Activated CD4-positive, alpha-beta T cell treated with anti-CD3 and anti-CD28 coated beads for 36 hours (primary cell): ENCODE results near the gene GALNT18. TPM values are rescaled to one million over a fixed set of nuclear protein-coding genes. Genes with fewer than 3 reads are reported as not detected.

Experiments used
- ATAC-seq: fragments of 200-7000 bp; cut with Tn5 transposase; one replicate; pipeline ENCODE4 v1.10.0; 2021; ENCODE audit warnings: mild to moderate bottlenecking, moderate library complexity
- CTCF ChIA-PET: fragments of 350-600 bp; sonication (Branson Sonifier 250); formaldehyde crosslinking; loops from one replicate; lab custom pipeline; 2021; ENCODE audit warnings: antibody characterized with exemption; lab: Charles Lee
- POLR2A ChIA-PET: fragments of 350-600 bp; sonication (Branson Sonifier 250); formaldehyde crosslinking; loops from one replicate; lab custom pipeline; 2021; ENCODE audit warnings: antibody characterized with exemption, inconsistent platforms; lab: Charles Lee
- DNase-seq: peaks from one replicate; pipeline ENCODE4 v3.0.0-alpha.2; 2020
- H3K27ac Mint-ChIP-seq: one replicate; pipeline ENCODE4 v1.8.0; 2021; ENCODE audit warnings: mixed read lengths
- H3K27me3 Mint-ChIP-seq: one replicate; pipeline ENCODE4 v1.8.0; 2021; ENCODE audit warnings: mixed read lengths
- H3K36me3 Mint-ChIP-seq: one replicate; pipeline ENCODE4 v1.8.0; 2021; ENCODE audit warnings: low read depth, mixed read lengths
- H3K4me1 Mint-ChIP-seq: one replicate; pipeline ENCODE4 v1.8.0; 2021; ENCODE audit warnings: mixed read lengths
- H3K4me3 Mint-ChIP-seq: one replicate; pipeline ENCODE4 v1.8.0; 2021; ENCODE audit warnings: mild to moderate bottlenecking, moderate library complexity, mixed read lengths
- H3K9me3 Mint-ChIP-seq: one replicate; pipeline ENCODE4 v1.8.0; 2021; ENCODE audit warnings: low read depth, mixed read lengths
- intact Hi-C, 2 experiments: fragments of 100-400 bp; cut with DNase I in 1 of 2; cut with micrococcal nuclease in 1 of 2; formaldehyde crosslinking; loops; one replicate each; pipeline versions ENCODE4 v1.14.2 to v1.15.1; 2022 to 2024; cut with DNase I, micrococcal nuclease
- total RNA-seq, 2 experiments: library from RNA; stranded (reverse); gene quantifications; one replicate each; pipeline ENCODE4 v1.2.3, GENCODE V29; 2021

The GALNT18 gene
- total RNA-seq, 2 experiments from 2014 or later = 6.9 to 8.8 TPM

- no peaks in the 10 kb centered on the region for H3K36me3 Mint-ChIP-seq
- no peak overlapping the region for H3K27ac Mint-ChIP-seq
- intact Hi-C loops = no loop called here
- CTCF ChIA-PET = no interaction called here
- ATAC-seq (no peak), DNase-seq (no peak)
- H3K4me3 Mint-ChIP-seq = no peak overlapping the region
- POLR2A ChIA-PET = interaction anchor here (0.6 kb wide), 1 partner anchor 250 kb away, joined by 3 read pairs; no protein-coding TSS in a partner anchor
- peaks cover 16% of the 10 kb centered on the region for H3K27me3 Mint-ChIP-seq
- H3K4me1 Mint-ChIP-seq = peaks cover 7% of the 10 kb centered on the region
- no peaks in the 10 kb centered on the region for H3K9me3 Mint-ChIP-seq
These were observed 206.8 kb downstream of the GALNT18 start for GRCh38 chr11:11414996-11415395.

GRCh38 chr11:11413776-11414175 lies 208.0 kb downstream of the GALNT18 start:
- Mint-ChIP-seq H3K27me3 (peaks cover 16% of the 10 kb centered on the region), H3K27ac (no peak overlapping the region), H3K4me1 (peaks cover 7% of the 10 kb centered on the region), H3K4me3 (no peak overlapping the region), H3K36me3 (no peaks in the 10 kb centered on the region), H3K9me3 (no peaks in the 10 kb centered on the region)
- intact Hi-C loops = no loop called here
- CTCF ChIA-PET = interaction anchor here (0.7 kb wide), 1 partner anchor 69 kb away, joined by 3 read pairs; no protein-coding TSS in a partner anchor
- DNase-seq (no peak), ATAC-seq (no peak)
- POLR2A ChIA-PET = no interaction called here

- intact Hi-C loops = no loop called here
- ATAC-seq (no peak), DNase-seq (no peak)
- H3K27me3 Mint-ChIP-seq = peaks cover 13% of the 10 kb centered on the region
- peaks cover under 1% of the 10 kb centered on the region for H3K4me1 Mint-ChIP-seq
- H3K27ac Mint-ChIP-seq = no peak overlapping the region
- no peaks in the 10 kb centered on the region for H3K36me3 Mint-ChIP-seq
- H3K9me3 Mint-ChIP-seq = no peaks in the 10 kb centered on the region
- no peak overlapping the region for H3K4me3 Mint-ChIP-seq
- POLR2A ChIA-PET = no interaction called here
- CTCF ChIA-PET = no interaction called here
These were observed 210.3 kb downstream of the GALNT18 start for GRCh38 chr11:11411401-11411985.

DNA sequence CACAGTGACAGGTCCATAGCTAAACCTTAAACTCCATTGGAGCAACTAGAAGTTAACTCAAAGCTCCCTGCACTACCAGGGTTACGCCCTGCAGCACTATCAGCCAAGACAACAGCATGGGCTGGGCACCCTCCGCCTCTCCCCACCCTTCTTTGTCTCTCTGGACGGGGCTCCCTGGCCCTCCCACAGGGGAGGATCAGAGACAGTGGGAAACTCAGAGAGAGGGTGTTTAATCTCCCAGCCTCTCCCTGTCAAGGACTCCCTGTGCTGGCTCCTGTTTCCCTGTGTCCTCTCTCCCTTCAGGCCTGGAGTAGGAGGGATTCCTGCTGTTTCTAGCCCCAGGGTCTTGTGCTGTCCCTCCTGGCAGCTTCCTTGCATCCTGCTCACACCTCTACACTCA lies 211.9 kb downstream of the GALNT18 start:
- intact Hi-C loops = no loop called here
- no peak for DNase-seq
- CTCF ChIA-PET = no interaction called here

DNA sequence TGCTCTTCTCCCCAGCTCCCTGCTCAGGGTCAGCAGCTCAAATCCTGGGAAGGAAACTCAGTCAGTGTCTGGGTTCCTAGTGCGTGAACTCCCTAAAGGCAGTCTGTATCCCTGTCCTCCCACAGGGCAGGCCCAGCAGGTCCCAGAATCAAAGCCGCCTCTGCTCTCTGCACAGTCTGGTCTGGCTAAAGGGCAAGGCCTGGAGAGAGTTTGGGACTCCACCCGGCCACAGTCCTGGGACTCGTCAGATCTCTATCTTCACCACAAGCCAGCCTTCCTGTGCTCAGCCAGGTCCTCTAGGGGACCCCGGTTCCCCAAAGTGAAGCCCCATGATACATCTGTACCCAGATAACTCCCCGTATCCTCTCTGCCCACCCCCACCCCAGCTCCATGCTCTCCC lies 212.6 kb downstream of the GALNT18 start:
- no peaks in the 10 kb centered on the region for H3K4me1 Mint-ChIP-seq
- DNase-seq (no peak), ATAC-seq (no peak)
- peaks cover 8% of the 10 kb centered on the region for H3K27me3 Mint-ChIP-seq
- no peak overlapping the region for H3K27ac Mint-ChIP-seq
- no peak overlapping the region for H3K4me3 Mint-ChIP-seq
- H3K9me3 Mint-ChIP-seq = no peaks in the 10 kb centered on the region
- POLR2A ChIA-PET = no interaction called here
- intact Hi-C loops = no loop called here
- CTCF ChIA-PET = interaction anchor here (0.8 kb wide), 1 partner anchor 536 kb away, joined by 3 read pairs; no protein-coding TSS in a partner anchor
- H3K36me3 Mint-ChIP-seq = no peaks in the 10 kb centered on the region

More for the DNA sequence above, 211.9 kb downstream of the GALNT18 start:
- Mint-ChIP-seq H3K4me1 (no peaks in the 10 kb centered on the region), H3K9me3 (no peaks in the 10 kb centered on the region), H3K27ac (no peak overlapping the region), H3K4me3 (no peak overlapping the region), H3K36me3 (no peaks in the 10 kb centered on the region), H3K27me3 (peaks cover 4% of the 10 kb centered on the region)
- no peak for ATAC-seq
- POLR2A ChIA-PET = no interaction called here

DNA sequence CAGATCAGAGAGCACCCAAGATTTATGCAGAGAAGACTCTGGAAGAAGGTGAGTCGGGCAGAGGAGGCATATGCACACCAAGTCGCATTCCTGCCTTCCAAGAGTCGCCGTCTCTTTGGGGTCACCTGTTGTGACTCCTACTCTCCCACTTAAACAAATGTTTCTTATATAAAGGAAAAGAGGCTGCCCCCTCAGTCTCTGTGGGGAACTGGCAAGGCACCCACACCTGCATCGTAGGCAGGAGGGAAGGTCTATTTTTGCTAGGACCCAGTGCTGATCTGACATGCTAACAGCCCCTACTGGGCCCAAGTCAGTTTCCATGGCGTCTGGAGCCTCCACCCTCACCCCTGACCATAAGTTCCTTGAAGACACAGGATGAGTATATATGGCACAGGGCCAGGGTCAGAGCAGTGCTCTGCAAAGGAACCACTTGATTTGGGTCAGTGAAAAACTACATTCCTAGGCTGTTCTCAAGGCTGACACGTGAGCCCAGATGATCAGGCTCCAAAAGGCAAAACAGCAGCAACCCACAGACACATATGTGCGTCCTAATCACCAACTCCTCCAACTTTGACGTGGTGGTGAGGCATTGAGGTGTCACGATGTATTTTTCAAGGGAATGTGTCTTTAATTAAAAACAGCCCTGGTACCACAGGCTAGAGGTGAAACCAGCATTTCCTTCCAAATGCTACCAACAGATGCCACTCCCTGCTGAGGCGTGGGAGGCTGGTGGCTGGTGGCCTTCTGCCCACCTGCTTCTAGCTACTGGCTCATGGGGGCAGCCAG lies 213.2 kb downstream of the GALNT18 start:
- H3K27ac Mint-ChIP-seq = no peak overlapping the region
- intact Hi-C loops = no loop called here
- H3K27me3 Mint-ChIP-seq = peaks cover 5% of the 10 kb centered on the region
- no peak for ATAC-seq
- no peaks in the 10 kb centered on the region for H3K36me3 Mint-ChIP-seq
- H3K4me1 Mint-ChIP-seq = no peaks in the 10 kb centered on the region
- H3K9me3 Mint-ChIP-seq = no peaks in the 10 kb centered on the region
- H3K4me3 Mint-ChIP-seq = no peak overlapping the region
- POLR2A ChIA-PET = no interaction called here
- DNase-seq = no peak
- CTCF ChIA-PET = interaction anchor here (0.8 kb wide), 1 partner anchor 536 kb away, joined by 3 read pairs; no protein-coding TSS in a partner anchor

- CTCF ChIA-PET = interaction anchor here (0.6 kb wide), 1 partner anchor 299 kb away, joined by 3 read pairs; no protein-coding TSS in a partner anchor
- intact Hi-C loops = no loop called here
These were observed 214.1 kb downstream of the GALNT18 start for GRCh38 chr11:11407763-11408084.

DNA sequence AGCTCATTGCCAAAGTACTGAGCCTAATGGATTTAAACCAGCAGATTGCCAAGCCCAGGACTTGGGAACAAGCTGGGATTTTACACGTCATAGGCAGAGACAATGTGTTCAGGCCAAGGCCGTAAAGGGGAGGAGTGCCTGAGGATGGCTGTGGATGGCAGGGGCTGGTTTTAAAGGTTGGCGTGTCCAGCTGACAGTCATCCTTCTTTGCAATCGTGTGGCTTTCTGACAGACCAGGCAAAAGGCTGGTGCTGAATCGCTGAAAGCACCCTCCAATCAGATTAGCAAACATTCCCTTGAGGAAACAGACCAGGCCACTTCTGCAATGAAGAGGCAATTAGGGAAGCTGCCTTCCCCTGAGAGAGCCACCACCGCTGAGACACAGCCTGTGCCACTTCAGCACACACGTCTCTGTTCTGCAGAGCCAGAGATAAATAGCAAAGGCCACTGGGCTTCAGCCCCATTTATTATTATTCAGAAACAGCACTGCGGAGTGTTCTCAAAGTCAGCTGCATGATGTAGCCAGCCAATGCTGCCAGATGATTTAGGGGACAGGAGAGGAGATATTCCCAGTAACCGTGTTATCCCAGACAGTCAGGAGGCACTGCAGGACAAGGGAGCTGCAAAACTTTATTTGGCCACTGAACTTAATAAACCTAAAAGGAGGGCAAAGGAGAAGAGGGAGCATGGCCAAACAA lies 214.6 kb downstream of the GALNT18 start:
- ChIA-PET CTCF (interaction anchor here (0.6 kb wide), 2 partner anchors 299 to 333 kb away, joined by 3 read pairs; no protein-coding TSS in a partner anchor), POLR2A (no interaction called here)
- Mint-ChIP-seq H3K27me3 (peaks cover 7% of the 10 kb centered on the region), H3K36me3 (no peaks in the 10 kb centered on the region), H3K27ac (no peak overlapping the region), H3K4me3 (no peak overlapping the region), H3K9me3 (no peaks in the 10 kb centered on the region), H3K4me1 (no peaks in the 10 kb centered on the region)
- ATAC-seq (no peak), DNase-seq (no peak)
- intact Hi-C loops = no loop called here

More at GRCh38 chr11:11407763-11408084, 214.1 kb downstream of the GALNT18 start:
- Mint-ChIP-seq H3K36me3 (no peaks in the 10 kb centered on the region), H3K4me1 (no peaks in the 10 kb centered on the region), H3K27ac (no peak overlapping the region), H3K4me3 (no peak overlapping the region), H3K9me3 (no peaks in the 10 kb centered on the region), H3K27me3 (peaks cover 5% of the 10 kb centered on the region)
- ATAC-seq = no peak
- DNase-seq = no peak
- POLR2A ChIA-PET = no interaction called here

DNA sequence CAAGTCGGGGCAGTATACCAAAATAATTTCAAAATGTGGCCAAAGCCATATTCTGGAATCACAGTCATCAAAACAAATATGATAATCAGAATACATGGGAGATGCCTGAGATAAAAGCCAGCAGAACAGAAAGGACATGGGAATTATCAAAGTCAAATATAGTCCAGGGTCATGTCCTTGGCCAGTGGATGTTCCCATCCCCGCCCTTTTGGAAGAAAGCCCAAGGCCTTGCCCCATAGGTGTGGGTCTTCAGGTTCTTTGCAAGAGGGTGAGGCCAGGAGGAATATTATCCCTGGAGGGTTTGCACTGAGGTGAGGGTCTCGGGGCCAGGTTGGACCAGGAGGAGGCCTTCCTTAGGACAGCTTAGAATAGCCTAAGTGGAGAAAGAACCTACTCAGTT lies 215.2 kb downstream of the GALNT18 start:
- POLR2A ChIA-PET = no interaction called here
- Mint-ChIP-seq H3K36me3 (no peaks in the 10 kb centered on the region), H3K9me3 (no peaks in the 10 kb centered on the region), H3K4me1 (no peaks in the 10 kb centered on the region), H3K4me3 (no peak overlapping the region), H3K27me3 (peaks cover 7% of the 10 kb centered on the region), H3K27ac (no peak overlapping the region)
- no peak for ATAC-seq
- intact Hi-C loops = no loop called here
- no peak for DNase-seq
- CTCF ChIA-PET = interaction anchor here (0.6 kb wide), 1 partner anchor 332 kb away, joined by 3 read pairs; no protein-coding TSS in a partner anchor

DNA sequence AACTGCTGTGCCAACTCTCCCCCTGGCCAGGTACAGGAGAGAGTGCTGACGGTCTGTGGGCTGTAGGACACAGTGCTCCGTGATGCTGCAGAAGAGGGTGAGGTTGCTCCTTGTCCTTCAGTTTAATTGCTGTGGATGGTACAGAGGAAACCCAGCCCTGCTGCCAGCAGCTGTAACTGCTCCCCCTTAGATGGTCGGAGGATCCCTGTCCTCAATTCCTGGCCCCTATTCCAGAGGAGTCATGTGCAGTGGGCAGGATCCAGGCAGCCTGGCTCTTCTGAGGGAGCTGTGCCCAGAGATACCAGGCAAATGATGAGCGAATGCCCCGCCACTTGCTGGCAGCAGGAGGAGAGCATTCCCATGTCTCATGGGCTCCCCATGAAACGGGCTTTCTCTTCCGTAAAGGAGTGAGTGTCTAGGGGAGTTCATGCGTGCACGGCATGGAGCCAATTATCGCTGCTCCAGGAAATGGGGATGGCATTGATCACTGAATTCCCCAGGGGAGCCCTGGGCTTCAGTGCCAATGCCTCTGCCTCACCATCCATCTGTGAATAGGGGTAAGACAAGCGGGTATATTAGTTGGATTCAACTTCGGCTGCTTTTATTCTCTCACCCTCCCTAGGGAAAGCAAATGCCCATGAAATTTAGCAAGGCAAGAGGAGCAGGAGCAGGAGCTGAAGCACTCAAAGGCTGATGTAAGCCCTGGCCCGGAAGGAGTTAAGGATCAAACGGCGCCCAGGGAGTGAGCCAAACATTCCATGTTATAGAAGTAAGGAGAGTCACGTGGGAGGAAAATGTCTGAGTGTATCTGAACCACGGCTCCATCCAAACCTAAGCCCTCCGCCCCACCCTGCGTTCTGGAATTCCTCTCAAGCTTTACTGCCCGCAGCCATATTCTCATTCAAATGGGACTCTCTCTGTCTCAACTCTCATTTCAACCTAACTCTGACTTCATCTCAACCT lies 217.8 kb downstream of the GALNT18 start:
- CTCF ChIA-PET = interaction anchor here (0.8 kb wide), 1 partner anchor 367 kb away, joined by 3 read pairs; no protein-coding TSS in a partner anchor
- POLR2A ChIA-PET = no interaction called here
- ATAC-seq (no peak), DNase-seq (no peak)
- Mint-ChIP-seq H3K9me3 (no peaks in the 10 kb centered on the region), H3K27ac (no peak overlapping the region), H3K27me3 (peaks cover 7% of the 10 kb centered on the region), H3K4me1 (no peaks in the 10 kb centered on the region), H3K4me3 (no peak overlapping the region), H3K36me3 (no peaks in the 10 kb centered on the region)
- intact Hi-C loops = no loop called here
